Loucy (cell line): ENCODE data around the gene HES2.

Source experiments
- EZH2phosphoT487 ChIP-seq: fragments of 200-600 bp; IDR thresholded peaks from 2 replicates; pipeline ENCODE4 v1.6.1; 2018; ENCODE audit warnings: antibody characterized with exemption, mild to moderate bottlenecking, moderate library complexity, borderline replicate concordance
- TF ChIP-seq, protein P1 (sequence below): fragments of 200-600 bp; sonication (generic); conservative IDR thresholded peaks from 2 replicates; pipeline ENCODE4 v1.5.1; 2014; ENCODE audit warnings: mild to moderate bottlenecking, antibody characterized with exemption, low read length

DNA sequence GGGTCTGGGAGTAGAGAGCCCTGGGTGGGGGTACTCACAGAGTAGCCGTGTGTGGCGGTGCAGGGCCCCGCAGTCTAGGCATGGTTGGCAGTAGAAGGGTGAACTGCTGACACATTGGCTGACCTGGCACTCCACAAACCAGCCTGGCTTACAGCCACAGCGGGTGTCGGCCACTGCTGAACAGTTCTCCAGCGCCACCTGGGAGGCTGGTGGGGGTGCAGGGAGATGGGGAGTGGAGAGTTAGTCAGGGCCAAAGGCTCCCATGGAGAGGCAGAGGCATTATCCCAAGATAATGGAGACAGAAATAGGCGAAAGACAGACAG lies 44.8 kb upstream of the HES2 start:
- TF ChIP-seq, protein P1, sequence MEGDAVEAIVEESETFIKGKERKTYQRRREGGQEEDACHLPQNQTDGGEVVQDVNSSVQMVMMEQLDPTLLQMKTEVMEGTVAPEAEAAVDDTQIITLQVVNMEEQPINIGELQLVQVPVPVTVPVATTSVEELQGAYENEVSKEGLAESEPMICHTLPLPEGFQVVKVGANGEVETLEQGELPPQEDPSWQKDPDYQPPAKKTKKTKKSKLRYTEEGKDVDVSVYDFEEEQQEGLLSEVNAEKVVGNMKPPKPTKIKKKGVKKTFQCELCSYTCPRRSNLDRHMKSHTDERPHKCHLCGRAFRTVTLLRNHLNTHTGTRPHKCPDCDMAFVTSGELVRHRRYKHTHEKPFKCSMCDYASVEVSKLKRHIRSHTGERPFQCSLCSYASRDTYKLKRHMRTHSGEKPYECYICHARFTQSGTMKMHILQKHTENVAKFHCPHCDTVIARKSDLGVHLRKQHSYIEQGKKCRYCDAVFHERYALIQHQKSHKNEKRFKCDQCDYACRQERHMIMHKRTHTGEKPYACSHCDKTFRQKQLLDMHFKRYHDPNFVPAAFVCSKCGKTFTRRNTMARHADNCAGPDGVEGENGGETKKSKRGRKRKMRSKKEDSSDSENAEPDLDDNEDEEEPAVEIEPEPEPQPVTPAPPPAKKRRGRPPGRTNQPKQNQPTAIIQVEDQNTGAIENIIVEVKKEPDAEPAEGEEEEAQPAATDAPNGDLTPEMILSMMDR = no peak
- no peak for TF ChIP-seq EZH2phosphoT487
